ENCODE results near the gene HNRNPA1. TPM values are rescaled to one million over a fixed set of nuclear protein-coding genes. Genes with fewer than 3 reads are reported as not detected.
"Not testable (repeated sequence)": the region's sequence is repeated elsewhere in the genome, so short reads cannot be mapped to it uniquely, and the experiment has no call there.

Gene HNRNPA1
- 467 TPM for total RNA-seq

- Histone ChIP-seq H3K4me1 (ENCODE audit: control insufficient read depth in 3 of 3, insufficient read depth in 3 of 3, low read length in 3 of 3) (peaks cover 54 to 60% (median 55%) of the 10 kb centered on the region in 3 donors), H3K27me3 (ENCODE audit: control insufficient read depth in 3 of 3, insufficient read depth in 3 of 3, low read length in 3 of 3) (no peaks in the 10 kb centered on the region), H3K9ac (ENCODE audit: low read depth in 1 of 3, low read length in 3 of 3) (peak within 1 kb of the TSS; percentile 89 to 99 (median 96)), H3K27ac (ENCODE audit: low read depth, low read length) (peak within 1 kb of the TSS; percentile 97), H3K4me3 (ENCODE audit: low read length in 3 of 3) (peak within 1 kb of the TSS; percentile 89 to 97 (median 97)), H3K9me3 (ENCODE audit: control insufficient read depth in 3 of 3, low read length in 3 of 3) (no peaks in the 10 kb centered on the region), H3K36me3 (ENCODE audit: control insufficient read depth in 3 of 3, insufficient read depth in 3 of 3, low read length in 3 of 3) (peaks cover 27 to 38% (median 33%) of the 10 kb centered on the region in 3 donors)
Measured at GRCh38 chr12:54280468-54281260, at the start of gene HNRNPA1. TSS of gene HNRNPA1 (plus strand) at chr12:54280726. CDS start at chr12:54280808, 82 bp downstream.

- not testable (repeated sequence) for H3K4me3 ChIP-seq (ENCODE audit: low read length in 3 of 3); H3K36me3 ChIP-seq (ENCODE audit: control insufficient read depth in 3 of 3, insufficient read depth in 3 of 3, low read length in 3 of 3); H3K27me3 ChIP-seq (ENCODE audit: control insufficient read depth in 3 of 3, insufficient read depth in 3 of 3, low read length in 3 of 3); H3K27ac ChIP-seq (ENCODE audit: low read depth, low read length); H3K9me3 ChIP-seq (ENCODE audit: control insufficient read depth in 3 of 3, low read length in 3 of 3); H3K9ac ChIP-seq (ENCODE audit: low read depth in 1 of 3, low read length in 3 of 3)
- peaks cover 4 to 12% (median 5%) of the 10 kb centered on the region in 3 donors for H3K4me1 ChIP-seq (ENCODE audit: control insufficient read depth in 3 of 3, insufficient read depth in 3 of 3, low read length in 3 of 3)
Measured at GRCh38 chr12:54231269-54231668, 49.3 kb upstream of the HNRNPA1 start.

- Histone ChIP-seq H3K4me3 (ENCODE audit: low read length in 3 of 3) (no peak overlapping the region), H3K27ac (ENCODE audit: low read depth, low read length) (no peak overlapping the region), H3K36me3 (ENCODE audit: control insufficient read depth in 3 of 3, insufficient read depth in 3 of 3, low read length in 3 of 3) (no peaks in the 10 kb centered on the region), H3K4me1 (ENCODE audit: control insufficient read depth in 3 of 3, insufficient read depth in 3 of 3, low read length in 3 of 3) (peaks cover 4 to 12% (median 5%) of the 10 kb centered on the region in 3 donors), H3K9ac (ENCODE audit: low read depth in 1 of 3, low read length in 3 of 3) (no peak overlapping the region), H3K27me3 (ENCODE audit: control insufficient read depth in 3 of 3, insufficient read depth in 3 of 3, low read length in 3 of 3) (no peaks in the 10 kb centered on the region), H3K9me3 (ENCODE audit: control insufficient read depth in 3 of 3, low read length in 3 of 3) (no peaks in the 10 kb centered on the region)
Measured at GRCh38 chr12:54232790-54233189, 47.7 kb upstream of the HNRNPA1 start.

GRCh38 chr12:54238531-54238930 lies 42.0 kb upstream of the HNRNPA1 start:
- Histone ChIP-seq H3K9ac (ENCODE audit: low read depth in 1 of 3, low read length in 3 of 3) (no peak overlapping the region), H3K27me3 (ENCODE audit: control insufficient read depth in 3 of 3, insufficient read depth in 3 of 3, low read length in 3 of 3) (no peaks in the 10 kb centered on the region), H3K27ac (ENCODE audit: low read depth, low read length) (no peak overlapping the region), H3K4me3 (ENCODE audit: low read length in 3 of 3) (no peak overlapping the region), H3K36me3 (ENCODE audit: control insufficient read depth in 3 of 3, insufficient read depth in 3 of 3, low read length in 3 of 3) (peaks cover 4 to 18% (median 15%) of the 10 kb centered on the region in 3 donors), H3K4me1 (ENCODE audit: control insufficient read depth in 3 of 3, insufficient read depth in 3 of 3, low read length in 3 of 3) (no peaks in the 10 kb centered on the region), H3K9me3 (ENCODE audit: control insufficient read depth in 3 of 3, low read length in 3 of 3) (no peaks in the 10 kb centered on the region)

GRCh38 chr12:54239620-54240019 lies 40.9 kb upstream of the HNRNPA1 start:
- H3K27me3 ChIP-seq (ENCODE audit: control insufficient read depth in 3 of 3, insufficient read depth in 3 of 3, low read length in 3 of 3) = no peaks in the 10 kb centered on the region
- no peak overlapping the region for H3K9ac ChIP-seq (ENCODE audit: low read depth in 1 of 3, low read length in 3 of 3)
- H3K4me1 ChIP-seq (ENCODE audit: control insufficient read depth in 3 of 3, insufficient read depth in 3 of 3, low read length in 3 of 3) = no peaks in the 10 kb centered on the region
- H3K9me3 ChIP-seq (ENCODE audit: control insufficient read depth in 3 of 3, low read length in 3 of 3) = no peaks in the 10 kb centered on the region
- peaks cover 5 to 20% (median 15%) of the 10 kb centered on the region in 3 donors for H3K36me3 ChIP-seq (ENCODE audit: control insufficient read depth in 3 of 3, insufficient read depth in 3 of 3, low read length in 3 of 3)
- H3K27ac ChIP-seq (ENCODE audit: low read depth, low read length) = no peak overlapping the region
- no peak overlapping the region for H3K4me3 ChIP-seq (ENCODE audit: low read length in 3 of 3)

GRCh38 chr12:54240129-54240528 lies 40.4 kb upstream of the HNRNPA1 start:
- no peaks in the 10 kb centered on the region for H3K9me3 ChIP-seq (ENCODE audit: control insufficient read depth in 3 of 3, low read length in 3 of 3)
- H3K4me3 ChIP-seq (ENCODE audit: low read length in 3 of 3) = no peak overlapping the region
- H3K9ac ChIP-seq (ENCODE audit: low read depth in 1 of 3, low read length in 3 of 3) = no peak overlapping the region
- peaks cover 6 to 20% (median 18%) of the 10 kb centered on the region in 3 donors for H3K36me3 ChIP-seq (ENCODE audit: control insufficient read depth in 3 of 3, insufficient read depth in 3 of 3, low read length in 3 of 3)
- no peak overlapping the region for H3K27ac ChIP-seq (ENCODE audit: low read depth, low read length)
- no peaks in the 10 kb centered on the region for H3K4me1 ChIP-seq (ENCODE audit: control insufficient read depth in 3 of 3, insufficient read depth in 3 of 3, low read length in 3 of 3)
- no peaks in the 10 kb centered on the region for H3K27me3 ChIP-seq (ENCODE audit: control insufficient read depth in 3 of 3, insufficient read depth in 3 of 3, low read length in 3 of 3)

- no peak overlapping the region for H3K4me3 ChIP-seq (ENCODE audit: low read length in 3 of 3)
- H3K9me3 ChIP-seq (ENCODE audit: control insufficient read depth in 3 of 3, low read length in 3 of 3) = no peaks in the 10 kb centered on the region
- H3K4me1 ChIP-seq (ENCODE audit: control insufficient read depth in 3 of 3, insufficient read depth in 3 of 3, low read length in 3 of 3) = peaks cover 0 to 3% (median 0%) of the 10 kb centered on the region in 3 donors
- peaks cover 6 to 21% (median 20%) of the 10 kb centered on the region in 3 donors for H3K36me3 ChIP-seq (ENCODE audit: control insufficient read depth in 3 of 3, insufficient read depth in 3 of 3, low read length in 3 of 3)
- peak overlapping the region in 1 of 3 donors; percentile 29 for H3K9ac ChIP-seq (ENCODE audit: low read depth in 1 of 3, low read length in 3 of 3)
- H3K27ac ChIP-seq (ENCODE audit: low read depth, low read length) = no peak overlapping the region
- H3K27me3 ChIP-seq (ENCODE audit: control insufficient read depth in 3 of 3, insufficient read depth in 3 of 3, low read length in 3 of 3) = no peaks in the 10 kb centered on the region
Measured at GRCh38 chr12:54240971-54241588, 39.4 kb upstream of the HNRNPA1 start.

- H3K27me3 ChIP-seq (ENCODE audit: control insufficient read depth in 3 of 3, insufficient read depth in 3 of 3, low read length in 3 of 3) = no peaks in the 10 kb centered on the region
- H3K4me1 ChIP-seq (ENCODE audit: control insufficient read depth in 3 of 3, insufficient read depth in 3 of 3, low read length in 3 of 3) = peaks cover 5 to 7% (median 7%) of the 10 kb centered on the region in 3 donors
- peaks cover 4 to 17% (median 14%) of the 10 kb centered on the region in 3 donors for H3K36me3 ChIP-seq (ENCODE audit: control insufficient read depth in 3 of 3, insufficient read depth in 3 of 3, low read length in 3 of 3)
- H3K4me3 ChIP-seq (ENCODE audit: low read length in 3 of 3) = no peak overlapping the region
- no peaks in the 10 kb centered on the region for H3K9me3 ChIP-seq (ENCODE audit: control insufficient read depth in 3 of 3, low read length in 3 of 3)
- H3K27ac ChIP-seq (ENCODE audit: low read depth, low read length) = peak overlapping the region; percentile 72
- H3K9ac ChIP-seq (ENCODE audit: low read depth in 1 of 3, low read length in 3 of 3) = peak overlapping the region in 2 of 3 donors; percentile 33 to 40
Measured at GRCh38 chr12:54246011-54246641, 34.4 kb upstream of the HNRNPA1 start.

GRCh38 chr12:54249489-54249888 lies 31.0 kb upstream of the HNRNPA1 start:
- no peak overlapping the region for H3K27ac ChIP-seq (ENCODE audit: low read depth, low read length)
- peaks cover 4 to 6% (median 4%) of the 10 kb centered on the region in 3 donors for H3K36me3 ChIP-seq (ENCODE audit: control insufficient read depth in 3 of 3, insufficient read depth in 3 of 3, low read length in 3 of 3)
- no peaks in the 10 kb centered on the region for H3K9me3 ChIP-seq (ENCODE audit: control insufficient read depth in 3 of 3, low read length in 3 of 3)

More at GRCh38 chr12:54249489-54249888, 31.0 kb upstream of the HNRNPA1 start:
- no peaks in the 10 kb centered on the region for H3K27me3 ChIP-seq (ENCODE audit: control insufficient read depth in 3 of 3, insufficient read depth in 3 of 3, low read length in 3 of 3)
- no peak overlapping the region for H3K4me3 ChIP-seq (ENCODE audit: low read length in 3 of 3)
- peaks cover 5 to 7% (median 7%) of the 10 kb centered on the region in 3 donors for H3K4me1 ChIP-seq (ENCODE audit: control insufficient read depth in 3 of 3, insufficient read depth in 3 of 3, low read length in 3 of 3)
- no peak overlapping the region for H3K9ac ChIP-seq (ENCODE audit: low read depth in 1 of 3, low read length in 3 of 3)
